ENCODE data around the gene TPM1.

DNA sequence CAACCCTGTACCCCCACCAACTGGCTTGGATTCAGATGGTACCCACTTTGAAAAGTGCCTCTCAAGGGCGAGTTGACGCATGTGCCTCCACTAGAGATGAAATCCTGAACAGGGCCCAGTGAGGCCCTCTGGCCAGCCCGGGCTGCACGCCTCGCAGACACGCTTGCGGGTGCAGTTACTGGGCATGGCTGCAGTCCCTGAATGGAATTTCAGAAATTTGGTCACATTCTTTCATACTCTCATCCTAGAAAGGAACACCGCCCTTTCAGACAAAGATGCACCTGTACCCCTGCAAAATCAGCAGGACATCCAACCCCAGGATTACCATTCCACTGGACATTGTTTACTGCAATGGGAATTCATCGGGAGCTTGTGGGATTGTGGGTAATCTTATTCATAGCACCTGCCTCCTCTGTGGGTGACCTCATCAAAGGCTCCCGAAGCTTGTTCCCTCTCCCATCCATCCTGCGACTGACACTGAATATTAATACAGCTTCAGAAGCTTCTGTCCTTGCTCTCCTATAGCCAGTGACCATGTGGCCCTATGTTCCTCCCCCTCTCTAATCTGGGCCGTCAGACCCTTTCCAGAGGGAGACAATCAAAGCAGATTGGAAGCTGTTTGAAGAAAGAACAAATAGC is 42.5 kb upstream of the TPM1 start:
- TF ChIP-seq POLR2A (IDR thresholded peaks at IDR 0.05) (no peak), CTCF (IDR thresholded peaks at IDR 0.05 in 4 of 5, conservative IDR thresholded peaks at IDR 0.05 in 1 of 5) (no peak)

Data from gastrocnemius medialis (tissue), 4 donors.